Chondrocyte (in vitro differentiated cells): ENCODE data around the gene IFI44L. TPM values are rescaled to one million over a fixed set of nuclear protein-coding genes. Genes with fewer than 3 reads are reported as not detected.

Experiments
- DNase-seq: peaks from one replicate; pipeline ENCODE4 v3.0.0; 2021; ENCODE audit warnings: mixed read lengths, low spot score
- H3K27ac Mint-ChIP-seq: one replicate; pipeline ENCODE4 v1.8.0; 2021; ENCODE audit warnings: mild to moderate bottlenecking, moderate library complexity, mixed read lengths; ENCODE audit not compliant: unreplicated experiment
- H3K27me3 Mint-ChIP-seq: 2 replicates; pipeline ENCODE4 v1.8.0; 2021; ENCODE audit warnings: low read depth, mixed read lengths
- H3K36me3 Mint-ChIP-seq: 2 replicates; pipeline ENCODE4 v1.8.0; 2021; ENCODE audit warnings: low read depth, mixed read lengths
- H3K4me1 Mint-ChIP-seq: 2 replicates; pipeline ENCODE4 v1.8.0; 2021; ENCODE audit warnings: low read depth, mild to moderate bottlenecking, mixed read lengths
- H3K4me3 Mint-ChIP-seq: one replicate; pipeline ENCODE4 v1.8.0; 2021; ENCODE audit warnings: mild to moderate bottlenecking, moderate library complexity, mixed read lengths; ENCODE audit not compliant: unreplicated experiment
- H3K9me3 Mint-ChIP-seq: 2 replicates; pipeline ENCODE4 v1.8.0; 2021; ENCODE audit warnings: low read depth, mixed read lengths
- total RNA-seq: library from RNA; stranded (reverse); gene quantifications from 3 replicates; pipeline ENCODE4 v1.2.1, GENCODE V29; 2021
- TF ChIP-seq, protein P1 (sequence below): fragments of 200-600 bp; sonication (generic); IDR thresholded peaks from 2 replicates; pipeline ENCODE4 v1.5.0; 2021; ENCODE audit warnings: antibody characterized with exemption, mild to moderate bottlenecking, moderate library complexity

The IFI44L gene
- total RNA-seq, 1 donor from 2014 or later = 10.8 TPM

DNA sequence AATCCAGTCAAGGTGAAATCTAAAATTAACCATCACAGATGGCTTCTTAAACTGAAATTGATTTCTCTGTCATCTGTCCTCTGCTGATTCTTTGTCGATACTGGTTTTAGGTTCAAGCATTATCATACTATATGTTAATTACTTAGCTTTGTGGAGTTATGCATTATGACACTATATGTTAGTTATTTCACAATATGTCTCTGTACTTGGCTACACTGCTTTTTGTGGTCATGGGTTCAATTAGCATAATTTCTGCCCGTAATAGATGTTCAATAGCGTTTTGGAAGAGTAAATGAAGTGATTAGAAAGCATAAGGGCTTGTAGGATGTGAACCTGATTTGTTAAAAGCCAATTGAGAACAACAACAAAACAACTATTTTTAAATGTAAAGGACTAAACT lies 57.5 kb downstream of the IFI44L start:
- DNase-seq = no peak
- H3K4me3 Mint-ChIP-seq = no peak overlapping the region
- no peak overlapping the region for H3K27ac Mint-ChIP-seq
- H3K36me3 Mint-ChIP-seq = no peaks in the 10 kb centered on the region
- TF ChIP-seq, protein P1, sequence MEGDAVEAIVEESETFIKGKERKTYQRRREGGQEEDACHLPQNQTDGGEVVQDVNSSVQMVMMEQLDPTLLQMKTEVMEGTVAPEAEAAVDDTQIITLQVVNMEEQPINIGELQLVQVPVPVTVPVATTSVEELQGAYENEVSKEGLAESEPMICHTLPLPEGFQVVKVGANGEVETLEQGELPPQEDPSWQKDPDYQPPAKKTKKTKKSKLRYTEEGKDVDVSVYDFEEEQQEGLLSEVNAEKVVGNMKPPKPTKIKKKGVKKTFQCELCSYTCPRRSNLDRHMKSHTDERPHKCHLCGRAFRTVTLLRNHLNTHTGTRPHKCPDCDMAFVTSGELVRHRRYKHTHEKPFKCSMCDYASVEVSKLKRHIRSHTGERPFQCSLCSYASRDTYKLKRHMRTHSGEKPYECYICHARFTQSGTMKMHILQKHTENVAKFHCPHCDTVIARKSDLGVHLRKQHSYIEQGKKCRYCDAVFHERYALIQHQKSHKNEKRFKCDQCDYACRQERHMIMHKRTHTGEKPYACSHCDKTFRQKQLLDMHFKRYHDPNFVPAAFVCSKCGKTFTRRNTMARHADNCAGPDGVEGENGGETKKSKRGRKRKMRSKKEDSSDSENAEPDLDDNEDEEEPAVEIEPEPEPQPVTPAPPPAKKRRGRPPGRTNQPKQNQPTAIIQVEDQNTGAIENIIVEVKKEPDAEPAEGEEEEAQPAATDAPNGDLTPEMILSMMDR = no peak
- H3K27me3 Mint-ChIP-seq = no peaks in the 10 kb centered on the region
- no peaks in the 10 kb centered on the region for H3K9me3 Mint-ChIP-seq
- H3K4me1 Mint-ChIP-seq = no peaks in the 10 kb centered on the region

DNA sequence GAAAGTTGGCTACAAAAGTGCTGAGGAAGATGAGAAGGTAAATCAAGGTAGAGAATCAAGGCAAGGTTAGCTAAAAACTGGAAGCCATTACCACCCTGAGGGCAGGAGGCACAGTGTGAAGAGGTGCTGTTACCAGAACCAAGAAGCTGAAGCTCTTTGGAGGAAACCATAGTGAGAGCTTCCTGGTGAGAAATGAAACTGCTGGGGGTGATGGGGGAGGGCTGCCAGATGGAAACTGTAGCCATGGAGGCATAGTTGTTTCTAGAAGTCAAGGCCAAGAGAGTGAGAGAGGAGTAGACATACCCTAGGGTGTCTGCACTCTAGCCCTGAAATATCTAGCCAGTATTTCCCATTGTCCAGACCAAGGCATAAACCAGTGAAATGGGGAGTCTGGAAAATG lies 58.1 kb downstream of the IFI44L start:
- no peak overlapping the region for H3K4me3 Mint-ChIP-seq
- no peaks in the 10 kb centered on the region for H3K9me3 Mint-ChIP-seq
- DNase-seq = no peak
- no peaks in the 10 kb centered on the region for H3K4me1 Mint-ChIP-seq
- H3K27me3 Mint-ChIP-seq = no peaks in the 10 kb centered on the region
- H3K36me3 Mint-ChIP-seq = no peaks in the 10 kb centered on the region
- no peak overlapping the region for H3K27ac Mint-ChIP-seq
- TF ChIP-seq, protein P1 = no peak

DNA sequence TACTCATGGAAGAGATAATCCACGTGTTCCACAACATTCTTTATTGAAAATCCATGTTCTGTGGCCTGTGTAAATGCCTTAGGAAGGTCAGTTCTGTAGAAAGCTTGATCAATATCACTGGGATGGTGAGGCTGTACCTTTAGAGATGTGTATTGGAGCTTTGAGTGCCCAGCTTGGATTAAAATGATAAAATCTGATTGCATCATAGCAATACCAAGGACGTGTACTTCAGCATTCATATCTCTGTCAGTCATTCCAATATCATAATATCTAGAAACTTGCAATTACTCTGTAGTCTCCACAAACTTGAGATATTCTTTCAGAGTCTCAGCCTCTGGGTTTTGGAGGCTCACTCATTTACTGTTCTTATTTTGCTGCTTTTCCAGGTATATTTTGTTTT lies 61.0 kb downstream of the IFI44L start:
- TF ChIP-seq, protein P1 = no peak
- no peaks in the 10 kb centered on the region for H3K9me3 Mint-ChIP-seq
- H3K27ac Mint-ChIP-seq = no peak overlapping the region
- no peaks in the 10 kb centered on the region for H3K4me1 Mint-ChIP-seq
- DNase-seq = no peak
- H3K36me3 Mint-ChIP-seq = no peaks in the 10 kb centered on the region
- no peak overlapping the region for H3K4me3 Mint-ChIP-seq
- H3K27me3 Mint-ChIP-seq = no peaks in the 10 kb centered on the region

DNA sequence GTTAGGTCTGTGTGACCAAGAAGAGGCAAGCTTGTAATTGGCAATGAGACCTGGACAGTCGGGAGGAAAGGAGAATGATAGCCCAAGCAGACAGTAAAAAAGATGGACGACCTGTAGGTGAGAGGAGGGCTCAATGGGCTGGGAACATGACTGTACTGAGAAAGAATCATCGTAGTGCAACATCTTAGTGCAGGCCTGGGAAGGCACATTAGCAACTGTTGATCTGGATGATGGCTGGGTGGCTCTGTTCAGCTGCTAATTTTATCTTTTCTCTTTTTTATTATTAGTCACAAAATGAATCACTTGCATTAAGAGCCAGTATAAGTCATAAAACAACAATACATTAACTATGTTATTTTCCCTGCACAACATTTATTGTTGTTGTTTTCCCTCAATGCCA lies 62.2 kb downstream of the IFI44L start:
- TF ChIP-seq, protein P1 = no peak
- Mint-ChIP-seq H3K27ac (no peak overlapping the region), H3K4me3 (no peak overlapping the region), H3K4me1 (peaks cover 4% of the 10 kb centered on the region), H3K9me3 (no peaks in the 10 kb centered on the region), H3K36me3 (no peaks in the 10 kb centered on the region), H3K27me3 (no peaks in the 10 kb centered on the region)
- no peak for DNase-seq

DNA sequence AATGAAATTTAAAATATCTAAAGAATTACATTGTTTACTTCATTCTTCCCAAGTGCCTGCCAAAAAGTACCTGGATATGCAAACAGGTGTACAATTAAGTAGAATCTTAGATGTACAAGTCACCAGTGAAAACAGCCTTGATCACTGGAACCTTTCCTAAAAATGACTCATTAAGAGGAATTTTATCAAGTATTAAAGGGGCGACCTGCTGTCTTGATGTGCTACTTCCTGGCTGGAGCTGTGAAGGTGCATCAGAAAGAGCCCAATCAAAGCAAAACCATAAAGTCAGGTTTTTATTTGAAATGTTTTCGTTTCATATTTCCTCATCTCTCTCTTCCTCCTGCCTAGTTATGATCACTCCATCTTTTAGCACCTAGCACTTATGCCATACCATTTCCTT lies 62.8 kb downstream of the IFI44L start:
- no peak for DNase-seq
- Mint-ChIP-seq H3K36me3 (no peaks in the 10 kb centered on the region), H3K4me1 (peaks cover 10% of the 10 kb centered on the region), H3K9me3 (no peaks in the 10 kb centered on the region), H3K27ac (no peak overlapping the region), H3K4me3 (no peak overlapping the region), H3K27me3 (no peaks in the 10 kb centered on the region)
- TF ChIP-seq, protein P1 = no peak
